HG03064 (cell line): ENCODE data around the gene EIF4H.
"Not testable (repeated sequence)": the region's sequence is repeated elsewhere in the genome, so short reads cannot be mapped to it uniquely, and the experiment has no call there.

ENCODE experiments used
- ATAC-seq: cut with Tn5 transposase; IDR thresholded peaks from one replicate; pipeline ENCODE4 v1.9.1; 2021; ENCODE audit warnings: low read depth; ENCODE audit not compliant: unreplicated experiment

Gene EIF4H

GRCh38 chr7:74223711-74224510 lies 49.8 kb downstream of the EIF4H start:
- no peak for ATAC-seq

- ATAC-seq: no peak
These were observed 50.3 kb downstream of the EIF4H start for GRCh38 chr7:74224511-74224832.

DNA sequence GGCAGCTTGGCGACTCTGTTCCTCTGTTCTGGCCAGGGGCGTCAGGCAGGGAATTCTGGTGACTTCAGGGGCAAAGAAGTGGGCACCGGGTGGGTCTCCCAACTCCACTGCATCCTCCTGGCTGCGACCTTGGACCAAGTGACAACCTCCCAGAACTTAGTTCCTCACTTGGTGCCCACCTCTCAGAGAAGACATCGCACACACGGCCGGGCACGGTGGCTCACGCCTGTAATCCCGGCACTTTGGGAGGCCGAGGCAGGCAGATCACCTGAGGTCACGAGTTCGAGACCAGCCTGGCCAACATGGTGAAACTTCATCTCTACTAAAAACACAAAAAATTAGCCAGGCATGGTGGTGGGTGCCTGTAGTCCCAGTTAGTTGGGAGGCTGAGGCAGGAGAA lies 50.8 kb downstream of the EIF4H start:
- not testable (repeated sequence) for ATAC-seq

DNA sequence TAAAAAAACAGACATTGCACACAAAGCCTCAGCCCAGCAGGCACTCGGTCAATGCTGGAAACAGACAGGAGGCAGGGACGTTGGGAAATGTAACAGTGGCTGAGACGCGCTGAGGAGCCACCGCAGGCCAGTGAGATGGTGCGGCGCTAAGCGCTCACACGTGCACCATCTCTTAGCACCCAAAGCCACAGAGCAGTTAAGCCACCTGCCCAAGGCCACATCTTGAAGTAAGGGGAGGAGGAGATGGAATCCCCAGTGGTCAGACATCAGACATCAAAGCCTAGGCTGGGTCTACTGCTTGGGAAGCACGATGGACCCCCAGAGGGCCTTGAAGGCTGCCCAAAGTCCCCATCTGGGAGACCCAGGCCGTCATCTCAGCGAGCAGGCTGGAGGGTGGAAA lies 51.2 kb downstream of the EIF4H start:
- ATAC-seq: no peak

DNA sequence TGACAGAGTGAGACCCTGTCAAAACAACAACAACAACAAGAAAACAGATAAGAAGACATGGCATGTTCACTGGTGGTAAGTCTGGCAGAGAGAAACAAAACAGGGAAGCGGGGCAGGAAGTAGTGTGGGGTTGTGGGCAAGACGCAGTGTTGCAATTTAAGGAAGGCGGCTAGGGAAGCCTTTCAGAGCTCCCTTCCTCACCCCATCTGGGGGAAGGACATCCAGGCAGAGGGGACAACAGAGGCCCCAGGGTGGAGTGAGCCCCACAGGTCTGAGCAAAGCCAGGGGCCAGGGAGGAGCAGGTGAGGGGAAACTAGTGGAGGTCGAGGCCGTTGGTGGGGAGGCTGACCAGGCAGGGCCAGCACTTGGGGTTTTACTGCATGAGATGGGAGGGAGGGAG lies 52.5 kb downstream of the EIF4H start:
- ATAC-seq: no peak

DNA sequence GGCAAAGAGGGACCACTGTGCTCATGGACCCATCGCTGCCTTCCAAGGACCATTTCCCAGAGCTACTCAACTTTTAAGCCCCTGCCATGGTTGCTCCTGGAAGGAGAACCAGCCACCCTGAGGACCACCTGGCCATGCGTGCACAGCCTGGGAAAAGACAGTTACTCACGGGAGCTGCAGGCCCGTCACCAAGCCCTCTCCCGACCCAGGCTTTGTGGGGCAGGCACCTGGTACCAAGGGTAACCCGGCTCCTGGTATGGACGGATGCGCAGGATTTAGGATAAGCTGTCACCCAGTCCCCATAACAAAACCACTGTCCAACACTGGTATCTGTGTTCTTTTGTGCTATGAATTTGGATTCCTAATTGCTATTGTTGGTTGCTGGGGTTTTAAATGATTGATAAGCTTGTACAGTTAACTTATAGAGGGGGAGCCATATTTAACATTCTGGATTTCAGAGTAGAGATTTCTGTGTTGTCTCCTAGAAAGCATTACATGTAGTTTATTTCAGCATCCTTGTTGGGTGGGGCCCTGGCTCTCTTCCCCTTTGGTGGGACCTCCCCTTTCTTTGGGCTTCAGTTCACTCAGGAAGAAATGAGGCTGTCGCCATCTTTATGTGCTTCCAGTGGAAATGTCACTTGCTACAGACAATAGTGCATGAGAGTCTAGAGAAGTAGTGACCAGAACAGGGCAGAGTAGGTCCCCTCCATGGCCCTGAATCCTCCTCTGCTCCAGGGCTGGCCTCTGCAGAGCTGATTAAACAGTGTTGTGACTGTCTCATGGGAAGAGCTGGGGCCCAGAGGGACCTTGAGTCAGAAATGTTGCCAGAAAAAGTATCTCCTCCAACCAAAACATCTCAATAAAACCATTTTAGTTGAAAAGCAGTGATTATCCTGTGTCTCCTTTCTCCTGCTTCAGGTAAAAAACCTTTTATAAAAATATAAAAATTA lies 55.1 kb downstream of the EIF4H start:
- ATAC-seq: no peak

DNA sequence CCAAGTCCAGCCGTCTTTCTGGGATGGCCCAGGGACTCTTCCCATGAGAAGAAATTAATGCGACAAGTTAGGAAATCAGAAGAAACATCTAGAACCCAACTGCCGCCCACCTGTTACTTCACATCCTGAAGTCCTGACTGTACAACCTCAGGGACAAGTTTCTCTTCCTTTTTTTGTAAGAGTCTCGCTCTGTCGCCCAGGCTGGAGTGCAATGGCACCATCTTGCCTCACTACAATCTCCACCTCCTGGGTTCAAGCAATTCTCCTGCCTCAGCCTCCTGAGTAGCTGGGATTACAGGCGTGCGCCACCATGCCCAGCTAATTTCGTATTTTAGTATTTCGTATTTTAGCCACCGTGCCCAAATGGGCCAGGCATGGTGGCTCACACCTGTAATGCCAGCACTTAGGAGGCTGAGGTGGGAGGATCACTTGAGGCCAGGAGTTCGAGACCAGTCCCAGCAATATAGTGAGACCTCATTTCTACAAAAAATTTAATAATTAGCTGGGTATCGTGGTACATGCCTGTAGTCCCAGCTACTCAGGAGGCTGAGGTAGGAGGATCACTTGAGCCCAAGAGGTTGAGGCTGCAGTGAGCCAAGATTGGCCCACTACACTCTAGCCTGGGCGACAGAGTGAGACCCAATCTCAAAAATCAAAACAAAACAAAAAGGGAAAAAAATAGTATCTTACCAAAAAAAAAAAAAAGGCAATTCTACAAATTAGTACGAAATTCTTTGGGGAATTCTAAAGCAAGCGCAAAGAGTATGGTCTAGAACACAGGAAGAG lies 56.5 kb downstream of the EIF4H start:
- ATAC-seq: peak; percentile 13

GRCh38 chr7:74231232-74231590 lies 57.1 kb downstream of the EIF4H start:
- peak; percentile 64 for ATAC-seq

GRCh38 chr7:74233655-74234285 lies 59.6 kb downstream of the EIF4H start:
- no peak for ATAC-seq

GRCh38 chr7:74235518-74236268 lies 61.5 kb downstream of the EIF4H start:
- no peak for ATAC-seq

DNA sequence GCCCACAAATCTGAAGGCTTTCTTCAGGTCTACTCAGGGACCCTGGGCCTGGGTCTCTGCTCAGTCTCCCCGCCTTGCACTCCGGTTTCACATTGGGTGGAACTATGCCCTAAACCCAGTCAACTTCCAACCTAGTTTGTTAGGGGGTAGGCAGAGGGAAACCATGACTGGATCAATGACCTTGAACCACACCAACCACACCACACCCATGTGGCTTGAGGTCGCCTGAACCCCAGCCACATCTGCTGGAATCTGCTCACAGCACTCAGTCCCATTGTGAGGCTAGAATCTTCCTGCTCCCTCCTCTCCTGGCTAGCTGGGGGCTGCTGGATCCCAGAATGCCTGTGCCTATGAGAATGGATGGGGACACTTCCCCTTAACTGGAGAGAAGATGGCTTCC lies 62.1 kb downstream of the EIF4H start:
- no peak for ATAC-seq

DNA sequence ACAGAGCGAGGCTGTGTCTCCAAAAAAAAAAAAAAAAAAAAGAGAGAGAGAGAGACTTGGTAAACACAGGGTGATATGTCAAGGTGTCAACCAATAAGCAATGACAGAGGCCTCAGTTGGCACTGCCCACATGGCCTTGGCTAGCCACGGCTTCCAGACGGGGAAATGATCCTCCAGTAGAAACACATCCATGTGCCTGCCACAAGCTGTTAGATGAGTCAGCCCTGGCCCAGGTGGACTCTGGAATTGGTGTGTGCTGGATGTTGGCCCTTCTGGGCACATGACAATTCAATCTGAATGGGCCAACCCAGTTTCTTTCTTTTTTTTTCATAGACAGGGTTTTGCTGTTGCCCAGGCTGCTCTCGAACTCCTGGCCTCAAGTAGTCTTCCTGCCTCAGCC lies 66.3 kb downstream of the EIF4H start:
- no peak for ATAC-seq

- ATAC-seq: no peak
These were observed 67.9 kb downstream of the EIF4H start for GRCh38 chr7:74242122-74242443.

GRCh38 chr7:74246497-74246896 lies 72.3 kb downstream of the EIF4H start:
- no peak for ATAC-seq
